Natural killer cell (primary cell): ENCODE measurements around the gene EPHB6. TPM values are rescaled to one million over a fixed set of nuclear protein-coding genes. Genes with fewer than 3 reads are reported as not detected.

Experiments used
- ATAC-seq, 3 donors: fragments of 150-1000 bp in 2 of 3; fragments of 200-7000 bp in 1 of 3; cut with Tn5 transposase; 1 replicate in 1 of 3; 2 replicates in 2 of 3; pipeline ENCODE4 v1.10.0; 2021; ENCODE audit warnings: mild to moderate bottlenecking in 2 of 3, moderate library complexity in 2 of 3
- DNase-seq, 2 donors: peaks; one replicate each; pipeline versions ENCODE4 v3.0.0 to v3.0.0-alpha.2; 2013 to 2021; ENCODE audit warnings: mixed read lengths in 1 of 2
- H3K27ac ChIP-seq: one replicate; pipeline ENCODE4 v1.5.1; 2013; ENCODE audit warnings: mild to moderate bottlenecking, low read length
- H3K27me3 ChIP-seq: one replicate; pipeline ENCODE4 v1.6.1; 2013; ENCODE audit warnings: low read length; ENCODE audit not compliant: control insufficient read depth, insufficient read depth
- H3K36me3 ChIP-seq: one replicate; pipeline ENCODE4 v1.6.1; 2013; ENCODE audit warnings: low read length; ENCODE audit not compliant: control insufficient read depth, insufficient read depth
- H3K4me1 ChIP-seq: one replicate; pipeline ENCODE4 v1.6.1; 2013; ENCODE audit warnings: low read length; ENCODE audit not compliant: control insufficient read depth, insufficient read depth
- H3K4me3 ChIP-seq: one replicate; pipeline ENCODE4 v1.5.1; 2013; ENCODE audit warnings: low read length
- H3K9me3 ChIP-seq: one replicate; pipeline ENCODE4 v1.6.1; 2013; ENCODE audit warnings: low read length; ENCODE audit not compliant: control insufficient read depth, insufficient read depth
- H3K27ac Mint-ChIP-seq, 2 donors: one replicate each; pipeline ENCODE4 v1.8.0; 2022; ENCODE audit warnings: mild to moderate bottlenecking in 2 of 2, mixed read lengths in 2 of 2, moderate library complexity in 1 of 2
- H3K27me3 Mint-ChIP-seq, 2 donors: one replicate each; pipeline ENCODE4 v1.8.0; 2022; ENCODE audit warnings: low read depth in 2 of 2, mixed read lengths in 2 of 2
- H3K36me3 Mint-ChIP-seq: one replicate; pipeline ENCODE4 v1.8.0; 2022; ENCODE audit warnings: mixed read lengths
- H3K4me1 Mint-ChIP-seq, 2 donors: one replicate each; pipeline ENCODE4 v1.8.0; 2022; ENCODE audit warnings: mixed read lengths in 2 of 2
- H3K4me3 Mint-ChIP-seq: one replicate; pipeline ENCODE4 v1.8.0; 2022; ENCODE audit warnings: mild to moderate bottlenecking, moderate library complexity, mixed read lengths
- H3K9me3 Mint-ChIP-seq, 2 donors: one replicate each; pipeline ENCODE4 v1.8.0; 2022; ENCODE audit warnings: mixed read lengths in 2 of 2
- CTCF ChIP-seq: fragments of 200-600 bp; IDR thresholded peaks from one replicate; pipeline ENCODE4 v1.8.0; 2022; ENCODE audit warnings: antibody characterized with exemption
- WGBS: methylation state at CpG from one replicate; pipeline ENCODE4 v1.1.7; 2013; ENCODE audit warnings: missing lambda C conversion rate; ENCODE audit not compliant: insufficient coverage; 5-methylcytosine and 5-hydroxymethylcytosine counted together
- intact Hi-C: fragments of 100-400 bp; cut with micrococcal nuclease; formaldehyde crosslinking; loops from one replicate; pipeline ENCODE4 v1.14.2; 2022
- total RNA-seq, 4 donors: library from RNA; stranded (reverse); fragments of 120-200 nt in 1 of 4; gene quantifications; one replicate each; pipeline versions ENCODE4 v1.2.3 to v1.2.4, GENCODE V29; 2013 to 2022

Gene EPHB6
- total RNA-seq, 3 donors from 2014 or later (not counting 1 experiment from before 2014, with no cell fraction given), result 2.3 to 6.8 (median 6.5) TPM

GRCh38 chr7:142892951-142893350, 38.1 kb downstream of the EPHB6 start:
- H3K27me3 Mint-ChIP-seq, result peaks cover 0 to 15% of the 10 kb centered on the region in 2 donors

GRCh38 chr7:142894112-142894984, 39.5 kb downstream of the EPHB6 start:
- H3K9me3 ChIP-seq, result no peaks in the 10 kb centered on the region
- ATAC-seq (no peak), DNase-seq (no peak)
- TF ChIP-seq CTCF, result no peak
- no peak overlapping the region for H3K27ac Mint-ChIP-seq
- intact Hi-C loops, result no loop called here
- H3K4me1 ChIP-seq, result no peaks in the 10 kb centered on the region
- no peak overlapping the region for H3K4me3 ChIP-seq
- H3K4me3 Mint-ChIP-seq, result no peak overlapping the region
- peaks cover 0 to 18% of the 10 kb centered on the region in 2 donors for H3K27me3 Mint-ChIP-seq
- no peak overlapping the region for H3K27ac ChIP-seq
- no peaks in the 10 kb centered on the region for H3K27me3 ChIP-seq
- no peaks in the 10 kb centered on the region for H3K36me3 ChIP-seq
- WGBS, result 84% methylated on average over 10 of the region's 12 CpGs
- H3K36me3 Mint-ChIP-seq, result no peaks in the 10 kb centered on the region
- no peaks in the 10 kb centered on the region for H3K4me1 Mint-ChIP-seq
- no peaks in the 10 kb centered on the region for H3K9me3 Mint-ChIP-seq

More at GRCh38 chr7:142892951-142893350, 38.1 kb downstream of the EPHB6 start:
- H3K36me3 Mint-ChIP-seq, result no peaks in the 10 kb centered on the region
- H3K27me3 ChIP-seq, result no peaks in the 10 kb centered on the region
- ATAC-seq, result no peak
- WGBS, result 88% methylated on average over 5 of the region's 5 CpGs
- H3K36me3 ChIP-seq, result no peaks in the 10 kb centered on the region
- H3K4me3 ChIP-seq, result no peak overlapping the region
- no peak overlapping the region for H3K27ac Mint-ChIP-seq
- no peaks in the 10 kb centered on the region for H3K9me3 ChIP-seq
- no peaks in the 10 kb centered on the region for H3K4me1 Mint-ChIP-seq
- no peak overlapping the region for H3K4me3 Mint-ChIP-seq
- no peak for TF ChIP-seq CTCF
- H3K9me3 Mint-ChIP-seq, result no peaks in the 10 kb centered on the region
- no peak for DNase-seq
- no peaks in the 10 kb centered on the region for H3K4me1 ChIP-seq
- H3K27ac ChIP-seq, result no peak overlapping the region
- intact Hi-C loops, result no loop called here

GRCh38 chr7:142894985-142895593, 40.2 kb downstream of the EPHB6 start:
- H3K9me3 ChIP-seq, result no peaks in the 10 kb centered on the region
- no peaks in the 10 kb centered on the region for H3K4me1 Mint-ChIP-seq

More at GRCh38 chr7:142894985-142895593, 40.2 kb downstream of the EPHB6 start:
- Mint-ChIP-seq H3K27ac (no peak overlapping the region), H3K36me3 (no peaks in the 10 kb centered on the region), H3K27me3 (peaks cover 0 to 18% of the 10 kb centered on the region in 2 donors), H3K4me3 (no peak overlapping the region), H3K9me3 (no peaks in the 10 kb centered on the region)
- intact Hi-C loops, result no loop called here
- 90% methylated on average over 4 of the region's 6 CpGs for WGBS
- Histone ChIP-seq H3K27me3 (no peaks in the 10 kb centered on the region), H3K4me3 (no peak overlapping the region), H3K27ac (no peak overlapping the region), H3K36me3 (no peaks in the 10 kb centered on the region), H3K4me1 (no peaks in the 10 kb centered on the region)
- TF ChIP-seq CTCF, result no peak
- no peak for DNase-seq
- no peak for ATAC-seq
